Liver (tissue), 9 donors: ENCODE data around the gene CELF2. TPM values are rescaled to one million over a fixed set of nuclear protein-coding genes. Genes with fewer than 3 reads are reported as not detected.

Experiments
- DNase-seq: peaks from one replicate; pipeline ENCODE4 v3.0.0-alpha.2; 2017; ENCODE audit warnings: low spot score
- H3K27ac ChIP-seq, 2 donors: one replicate each; pipeline ENCODE4 v1.7.0; 2013; ENCODE audit warnings: inconsistent platforms in 2 of 2, low read length in 2 of 2, control low read depth in 1 of 2, low read depth in 1 of 2, mild to moderate bottlenecking in 1 of 2
- H3K27me3 ChIP-seq, 4 donors: one replicate each; pipeline versions ENCODE4 v1.6.1 to v1.7.0; 2013; ENCODE audit warnings: low read length in 3 of 4, inconsistent platforms in 1 of 4, mild to moderate bottlenecking in 1 of 4, moderate library complexity in 1 of 4; ENCODE audit not compliant: control insufficient read depth in 4 of 4, insufficient read depth in 4 of 4
- H3K36me3 ChIP-seq, 4 donors: one replicate each; pipeline versions ENCODE4 v1.6.1 to v1.7.0; 2013; ENCODE audit warnings: low read length in 3 of 4, mild to moderate bottlenecking in 3 of 4, low read depth in 1 of 4, moderate library complexity in 1 of 4; ENCODE audit not compliant: control insufficient read depth in 4 of 4, insufficient read depth in 3 of 4
- H3K4me1 ChIP-seq, 4 donors: one replicate each; pipeline versions ENCODE4 v1.6.1 to v1.7.0; 2013; ENCODE audit warnings: low read length in 3 of 4, mild to moderate bottlenecking in 3 of 4, moderate library complexity in 1 of 4; ENCODE audit not compliant: control insufficient read depth in 4 of 4, insufficient read depth in 4 of 4
- H3K4me3 ChIP-seq, 3 donors: one replicate each; pipeline versions ENCODE4 v1.6.1 to v1.7.0; 2013; ENCODE audit warnings: low read length in 3 of 3, control low read depth in 1 of 3, low read depth in 1 of 3, mild to moderate bottlenecking in 1 of 3
- H3K9ac ChIP-seq, 2 donors: one replicate each; pipeline ENCODE4 v1.7.0; 2013; ENCODE audit warnings: low read length in 2 of 2, mild to moderate bottlenecking in 2 of 2, moderate library complexity in 2 of 2, control low read depth in 1 of 2, low read depth in 1 of 2
- H3K9me3 ChIP-seq, 4 donors: one replicate each; pipeline versions ENCODE4 v1.6.1 to v1.7.0; 2013; ENCODE audit warnings: low read length in 3 of 4; ENCODE audit not compliant: control insufficient read depth in 4 of 4
- FOXA1 ChIP-seq: IDR thresholded peaks from 2 replicates; pipeline ENCODE4 v1.6.1; 2016; ENCODE audit warnings: antibody characterized with exemption
- FOXA2 ChIP-seq: IDR thresholded peaks from 2 replicates; pipeline ENCODE4 v1.6.1; 2016; ENCODE audit warnings: antibody characterized with exemption
- GABPA ChIP-seq, 2 donors: IDR thresholded peaks in 1 of 2; conservative IDR thresholded peaks in 1 of 2; 2 replicates each; pipeline ENCODE4 v1.6.1; 2016; ENCODE audit warnings: antibody characterized with exemption in 2 of 2, mild to moderate bottlenecking in 1 of 2, moderate library complexity in 1 of 2
- NR2F2 ChIP-seq: IDR thresholded peaks from 2 replicates; pipeline ENCODE4 v1.6.1; 2016; ENCODE audit warnings: antibody characterized with exemption
- RXRA ChIP-seq, 2 donors: IDR thresholded peaks; 2 replicates each; pipeline ENCODE4 v1.6.1; 2017 to 2018; ENCODE audit warnings: antibody characterized with exemption in 2 of 2, mild to moderate bottlenecking in 1 of 2
- SP1 ChIP-seq: IDR thresholded peaks from 2 replicates; pipeline ENCODE4 v1.6.1; 2018; ENCODE audit warnings: antibody characterized with exemption, mild to moderate bottlenecking
- YY1 ChIP-seq: IDR thresholded peaks from 2 replicates; pipeline ENCODE4 v1.6.1; 2016; ENCODE audit warnings: antibody characterized with exemption, mild to moderate bottlenecking
- WGBS: extraction: QIAGEN DNeasy Blood & Tissue Kit; methylation state at CpG from one replicate; pipeline ENCODE4 v1.1.7; 2013; 5-methylcytosine and 5-hydroxymethylcytosine counted together
- polyA plus RNA-seq, 2 donors: library from polyadenylated mRNA; stranded (reverse) in 1 of 2; unstranded in 1 of 2; fragments of 200-250 nt in 1 of 2; fragments of >200 nt in 1 of 2; fragmentation: Nextera tagmentation in 1 of 2; extraction: Ambion mirVana in 1 of 2; gene quantifications; one replicate each; pipeline versions ENCODE4 v1.2.1 to v1.2.3, GENCODE V29; 2013 to 2015
- total RNA-seq, 2 donors: library from RNA; depleted of rRNA; stranded (reverse); fragments of >200 nt; gene quantifications; one replicate each; pipeline ENCODE4 v1.2.3, GENCODE V29; 2014
- TF ChIP-seq, protein P1 (sequence below): IDR thresholded peaks from 2 replicates; pipeline ENCODE4 v1.6.1; 2016; ENCODE audit warnings: antibody characterized with exemption
- TF ChIP-seq, protein P2 (sequence below): IDR thresholded peaks from 2 replicates; pipeline ENCODE4 v1.6.1; 2016; ENCODE audit warnings: antibody characterized with exemption
- TF ChIP-seq, protein P3 (sequence below): IDR thresholded peaks from 2 replicates; pipeline ENCODE4 v1.6.1; 2016; ENCODE audit warnings: antibody characterized with exemption, mild to moderate bottlenecking
- donor health status: healthy.
- donor health status: healthy.
- donor health status: healthy.
- donor health status: healthy.
- donor health status: healthy.

Gene CELF2
- total and polyA plus RNA-seq, 4 donors = 1.4 to 8.5 (median 5.6) TPM

GRCh38 chr10:11026773-11027172, 9.1 kb downstream of the CELF2 start (continued):
- TF ChIP-seq SP1 = no peak
- TF ChIP-seq, protein P1, sequence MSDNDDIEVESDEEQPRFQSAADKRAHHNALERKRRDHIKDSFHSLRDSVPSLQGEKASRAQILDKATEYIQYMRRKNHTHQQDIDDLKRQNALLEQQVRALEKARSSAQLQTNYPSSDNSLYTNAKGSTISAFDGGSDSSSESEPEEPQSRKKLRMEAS = no peak
- TF ChIP-seq FOXA1 = no peak
- TF ChIP-seq, protein P2, sequence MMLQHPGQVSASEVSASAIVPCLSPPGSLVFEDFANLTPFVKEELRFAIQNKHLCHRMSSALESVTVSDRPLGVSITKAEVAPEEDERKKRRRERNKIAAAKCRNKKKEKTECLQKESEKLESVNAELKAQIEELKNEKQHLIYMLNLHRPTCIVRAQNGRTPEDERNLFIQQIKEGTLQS = no peak
- no peak for TF ChIP-seq FOXA2
- no peak for TF ChIP-seq NR2F2

DNA sequence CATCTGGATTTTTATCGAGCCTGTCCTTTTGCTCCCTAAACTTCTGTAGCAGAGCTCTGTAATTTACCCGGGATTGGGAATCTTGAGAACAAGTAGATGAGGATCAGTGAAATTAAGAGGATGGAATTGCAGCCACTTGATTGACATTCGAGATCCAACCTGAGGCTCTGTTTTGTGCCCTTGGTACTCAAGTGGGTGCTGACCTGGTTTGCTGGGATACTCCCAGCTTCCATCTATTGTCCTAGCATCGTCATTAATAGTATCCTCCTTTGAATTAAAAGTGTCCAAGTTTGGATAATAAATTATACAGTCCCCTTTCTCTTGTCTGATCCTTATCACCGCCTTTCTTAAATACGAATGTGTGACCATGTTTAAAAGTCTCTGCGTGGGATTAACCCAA, 17.1 kb downstream of the CELF2 start:
- no peak overlapping the region for H3K27ac ChIP-seq
- TF ChIP-seq YY1 (no peak), RXRA (IDR thresholded peaks at IDR 0.05) (no peak), GABPA (IDR thresholded peaks at IDR 0.05 in 1 of 2, conservative IDR thresholded peaks at IDR 0.05 in 1 of 2) (no peak)
- peaks cover 0 to 3% (median 0%) of the 10 kb centered on the region in 4 donors for H3K27me3 ChIP-seq
- H3K36me3 ChIP-seq = no peaks in the 10 kb centered on the region
- DNase-seq = no peak
- H3K4me3 ChIP-seq = no peak overlapping the region
- no peaks in the 10 kb centered on the region for H3K4me1 ChIP-seq
- no peak overlapping the region for H3K9ac ChIP-seq
- H3K9me3 ChIP-seq = no peaks in the 10 kb centered on the region
- 74% methylated on average over 7 of the region's 7 CpGs for WGBS

- WGBS = 44% methylated on average over 4 of the region's 4 CpGs
Measured at GRCh38 chr10:11035301-11035991, 17.8 kb downstream of the CELF2 start.

More at GRCh38 chr10:11035301-11035991, 17.8 kb downstream of the CELF2 start:
- Histone ChIP-seq H3K27ac (no peak overlapping the region), H3K9ac (no peak overlapping the region), H3K4me3 (no peak overlapping the region), H3K27me3 (peaks cover 0 to 3% (median 0%) of the 10 kb centered on the region in 4 donors), H3K36me3 (no peaks in the 10 kb centered on the region), H3K9me3 (no peaks in the 10 kb centered on the region), H3K4me1 (no peaks in the 10 kb centered on the region)
- no peak for DNase-seq
- TF ChIP-seq, protein P2 = no peak
- TF ChIP-seq, protein P3, sequence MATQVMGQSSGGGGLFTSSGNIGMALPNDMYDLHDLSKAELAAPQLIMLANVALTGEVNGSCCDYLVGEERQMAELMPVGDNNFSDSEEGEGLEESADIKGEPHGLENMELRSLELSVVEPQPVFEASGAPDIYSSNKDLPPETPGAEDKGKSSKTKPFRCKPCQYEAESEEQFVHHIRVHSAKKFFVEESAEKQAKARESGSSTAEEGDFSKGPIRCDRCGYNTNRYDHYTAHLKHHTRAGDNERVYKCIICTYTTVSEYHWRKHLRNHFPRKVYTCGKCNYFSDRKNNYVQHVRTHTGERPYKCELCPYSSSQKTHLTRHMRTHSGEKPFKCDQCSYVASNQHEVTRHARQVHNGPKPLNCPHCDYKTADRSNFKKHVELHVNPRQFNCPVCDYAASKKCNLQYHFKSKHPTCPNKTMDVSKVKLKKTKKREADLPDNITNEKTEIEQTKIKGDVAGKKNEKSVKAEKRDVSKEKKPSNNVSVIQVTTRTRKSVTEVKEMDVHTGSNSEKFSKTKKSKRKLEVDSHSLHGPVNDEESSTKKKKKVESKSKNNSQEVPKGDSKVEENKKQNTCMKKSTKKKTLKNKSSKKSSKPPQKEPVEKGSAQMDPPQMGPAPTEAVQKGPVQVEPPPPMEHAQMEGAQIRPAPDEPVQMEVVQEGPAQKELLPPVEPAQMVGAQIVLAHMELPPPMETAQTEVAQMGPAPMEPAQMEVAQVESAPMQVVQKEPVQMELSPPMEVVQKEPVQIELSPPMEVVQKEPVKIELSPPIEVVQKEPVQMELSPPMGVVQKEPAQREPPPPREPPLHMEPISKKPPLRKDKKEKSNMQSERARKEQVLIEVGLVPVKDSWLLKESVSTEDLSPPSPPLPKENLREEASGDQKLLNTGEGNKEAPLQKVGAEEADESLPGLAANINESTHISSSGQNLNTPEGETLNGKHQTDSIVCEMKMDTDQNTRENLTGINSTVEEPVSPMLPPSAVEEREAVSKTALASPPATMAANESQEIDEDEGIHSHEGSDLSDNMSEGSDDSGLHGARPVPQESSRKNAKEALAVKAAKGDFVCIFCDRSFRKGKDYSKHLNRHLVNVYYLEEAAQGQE = no peak
